Kidney (tissue), 14 donors: ENCODE results near the gene TMEM181. TPM values are rescaled to one million over a fixed set of nuclear protein-coding genes. Genes with fewer than 3 reads are reported as not detected.

Source experiments
- DNase-seq, 5 donors: peaks; one replicate each; pipeline ENCODE4 v3.0.0-alpha.2; 2013 to 2020
- FAIRE-seq: peaks from 2 replicates; lab custom pipeline; 2012; peaks lifted over from hg19 to GRCh38; lab: Jason Lieb, UNC
- H3K27ac ChIP-seq, 2 donors: one replicate each; pipeline ENCODE4 v1.7.0; 2013; ENCODE audit warnings: low read depth in 2 of 2, low read length in 2 of 2, inconsistent platforms in 1 of 2
- H3K27me3 ChIP-seq: one replicate; pipeline ENCODE4 v1.7.1; 2013; ENCODE audit warnings: low read length, inconsistent platforms; ENCODE audit not compliant: control insufficient read depth, insufficient read depth
- H3K36me3 ChIP-seq, 3 donors: one replicate each; pipeline versions ENCODE4 v1.7.0 to v1.7.1; 2013; ENCODE audit warnings: low read length in 3 of 3, control low read depth in 1 of 3, inconsistent platforms in 1 of 3; ENCODE audit not compliant: insufficient read depth in 3 of 3, control insufficient read depth in 2 of 3
- H3K4me1 ChIP-seq, 3 donors: one replicate each; pipeline versions ENCODE4 v1.7.0 to v1.7.1; 2013; ENCODE audit warnings: low read length in 3 of 3, inconsistent platforms in 1 of 3, low read depth in 1 of 3; ENCODE audit not compliant: control insufficient read depth in 2 of 3, insufficient read depth in 2 of 3
- H3K4me3 ChIP-seq, 3 donors: one replicate each; pipeline versions ENCODE4 v1.7.0 to v1.8.1; 2013; ENCODE audit warnings: low read length in 3 of 3, control low read depth in 1 of 3, inconsistent platforms in 1 of 3
- H3K9ac ChIP-seq, 3 donors: one replicate each; pipeline versions ENCODE4 v1.7.0 to v1.7.1; 2013; ENCODE audit warnings: low read length in 3 of 3, control low read depth in 1 of 3, inconsistent platforms in 1 of 3
- H3K9me3 ChIP-seq, 3 donors: one replicate each; pipeline versions ENCODE4 v1.7.0 to v1.7.1; 2013; ENCODE audit warnings: low read length in 3 of 3, control low read depth in 1 of 3, inconsistent platforms in 1 of 3; ENCODE audit not compliant: control insufficient read depth in 2 of 3, insufficient read depth in 1 of 3
- intact Hi-C: fragments of 100-400 bp; cut with DNase I; formaldehyde crosslinking; loops from one replicate; pipeline ENCODE4 v1.11.1; 2022
- polyA plus RNA-seq: library from polyadenylated mRNA; stranded (reverse); fragments of 350-450 nt; fragmentation: Illumina TruSeq; extraction: RNeasy Lipid Tissue Mini Kit (QIAGEN cat#74804); gene quantifications from one replicate; pipeline ENCODE4 v1.2.3, GENCODE V29; 2014; ENCODE audit warnings: low read depth, low replicate concordance; ENCODE audit not compliant: insufficient read depth
- total RNA-seq: library from RNA; stranded (reverse); fragmentation: NEBNext Ultra II Directional; extraction: Animal tissue kit (Norgen Biotek cat#: 25700); gene quantifications from one replicate; pipeline ENCODE4 v1.2.1, GENCODE V29; 2021
- TF ChIP-seq, protein P1 (sequence below): IDR thresholded peaks from 3 replicates; pipeline ENCODE4 v1.5.1; 2012; ENCODE audit warnings: mild to moderate bottlenecking, moderate library complexity, borderline replicate concordance; ENCODE audit not compliant: insufficient read depth; ENCODE audit errors: extremely low read depth
- donor health status: control.
- donor health status: control.
- donor health status: control.
- donor health status: control.
- donor health status: control.
- donor health status: DM: yes; HTN: yes; CAD: no.
- donor health status: Normal renal cell carcinoma (clear cell type).

The TMEM181 gene
- total and polyA plus RNA-seq, 2 donors from 2014 or later = 6.9 to 19.9 TPM

DNA sequence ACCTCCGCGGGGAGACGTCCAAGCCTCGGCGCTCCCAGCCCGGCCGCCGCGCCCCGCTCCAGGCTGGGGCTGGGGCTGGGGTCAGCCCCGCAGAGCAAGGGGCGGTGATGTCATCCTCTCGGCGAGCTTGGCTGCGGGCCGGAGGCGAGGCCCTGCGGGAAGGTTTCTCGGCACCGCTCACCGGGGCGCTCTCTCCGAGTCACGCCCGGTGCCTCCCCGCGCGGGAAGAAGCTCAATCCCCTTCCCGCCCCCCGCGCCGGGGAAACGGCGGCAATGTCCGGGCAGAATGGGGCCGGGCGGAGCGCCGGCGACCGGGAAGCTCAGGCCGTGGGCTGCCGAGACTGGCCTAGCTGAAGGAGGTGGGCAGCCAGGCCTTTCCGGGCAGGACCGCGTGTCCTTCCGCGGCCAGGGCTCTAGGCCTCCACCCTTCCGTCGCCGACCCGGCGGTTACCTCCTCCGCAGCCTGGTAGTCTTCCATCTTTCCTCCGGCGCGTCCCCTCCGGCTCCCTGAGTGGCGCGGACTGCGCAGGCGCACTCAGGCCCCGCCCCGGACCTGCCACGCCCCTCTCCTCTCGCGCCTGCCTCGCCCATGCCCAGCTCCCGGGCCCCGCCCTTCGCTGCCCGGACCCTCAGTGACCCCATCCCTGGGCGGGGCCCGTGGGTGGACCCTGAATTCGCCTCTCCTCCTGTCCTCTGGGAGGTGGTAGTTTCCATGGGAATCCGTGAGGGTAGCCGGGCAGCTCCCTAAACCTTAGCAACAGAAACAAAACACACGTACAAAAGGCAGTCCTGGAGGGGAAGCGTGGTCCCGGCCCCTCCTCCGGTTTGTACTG lies 84.6 kb downstream of the TMEM181 start, which contains the start of gene DYNLT1:
Gene DYNLT1 (minus strand): TSS at position 513 of the 833 bp plus-strand sequence. CDS start 35 bp downstream, at position 478.
- peaks cover 0 to 26% (median 18%) of the 10 kb centered on the region in 3 donors for H3K4me1 ChIP-seq
- peak; percentile 96 to 98 (median 98) for DNase-seq
- intact Hi-C loops = no loop called here

DNA sequence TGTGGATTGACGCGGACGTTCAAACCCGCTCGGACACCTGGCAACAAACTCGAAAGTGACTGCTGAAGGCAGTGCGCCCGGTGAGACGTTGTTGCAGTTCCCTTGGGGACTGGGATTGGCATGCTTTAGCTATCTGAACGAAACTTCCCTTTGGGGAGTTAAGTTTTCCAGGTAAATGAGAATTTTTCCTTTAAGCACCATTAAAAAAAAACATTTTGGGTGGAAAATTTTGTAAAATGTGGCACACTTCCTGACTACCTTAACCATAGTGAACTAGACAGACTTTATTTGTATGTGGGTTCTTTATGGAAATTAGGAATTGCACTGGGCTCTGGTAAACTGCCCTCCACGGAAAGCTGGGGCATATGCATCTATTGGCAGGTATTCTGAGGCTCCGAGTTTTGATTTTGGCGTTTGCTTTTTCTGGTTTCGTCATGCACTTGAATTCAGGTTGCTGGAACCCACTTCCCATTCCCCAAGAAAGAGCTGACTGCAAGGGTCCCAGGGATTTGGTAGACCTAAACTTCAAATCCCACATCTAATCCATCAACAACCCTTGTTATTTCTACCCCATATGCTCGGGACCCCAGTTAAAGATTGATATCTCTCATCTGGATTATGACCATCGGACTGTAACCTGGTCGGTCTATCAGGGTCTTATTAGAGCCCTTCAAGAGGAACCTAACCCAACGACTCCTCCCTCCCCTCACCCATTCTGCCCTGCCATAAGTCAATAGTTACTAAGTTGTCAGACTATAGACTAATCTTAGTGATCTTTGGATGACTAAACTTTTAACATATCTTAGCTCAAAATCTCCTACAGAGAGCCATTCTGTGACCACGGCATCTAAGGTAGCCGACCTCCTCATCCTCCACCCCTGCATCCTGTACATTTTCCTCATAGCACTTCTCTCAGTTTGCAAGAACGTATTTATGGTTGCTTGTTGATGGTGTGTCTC lies 85.5 kb downstream of the TMEM181 start:
- H3K27me3 ChIP-seq = no peaks in the 10 kb centered on the region
- intact Hi-C loops = no loop called here
- peaks cover 0 to 24% (median 18%) of the 10 kb centered on the region in 3 donors for H3K4me1 ChIP-seq
- peak overlapping the region; percentile 94 to 97 for H3K27ac ChIP-seq
- peaks cover 0 to 4% (median 0%) of the 10 kb centered on the region in 3 donors for H3K36me3 ChIP-seq
- H3K4me3 ChIP-seq = peak overlapping the region; percentile 68 to 86 (median 76)
- TF ChIP-seq, protein P1, sequence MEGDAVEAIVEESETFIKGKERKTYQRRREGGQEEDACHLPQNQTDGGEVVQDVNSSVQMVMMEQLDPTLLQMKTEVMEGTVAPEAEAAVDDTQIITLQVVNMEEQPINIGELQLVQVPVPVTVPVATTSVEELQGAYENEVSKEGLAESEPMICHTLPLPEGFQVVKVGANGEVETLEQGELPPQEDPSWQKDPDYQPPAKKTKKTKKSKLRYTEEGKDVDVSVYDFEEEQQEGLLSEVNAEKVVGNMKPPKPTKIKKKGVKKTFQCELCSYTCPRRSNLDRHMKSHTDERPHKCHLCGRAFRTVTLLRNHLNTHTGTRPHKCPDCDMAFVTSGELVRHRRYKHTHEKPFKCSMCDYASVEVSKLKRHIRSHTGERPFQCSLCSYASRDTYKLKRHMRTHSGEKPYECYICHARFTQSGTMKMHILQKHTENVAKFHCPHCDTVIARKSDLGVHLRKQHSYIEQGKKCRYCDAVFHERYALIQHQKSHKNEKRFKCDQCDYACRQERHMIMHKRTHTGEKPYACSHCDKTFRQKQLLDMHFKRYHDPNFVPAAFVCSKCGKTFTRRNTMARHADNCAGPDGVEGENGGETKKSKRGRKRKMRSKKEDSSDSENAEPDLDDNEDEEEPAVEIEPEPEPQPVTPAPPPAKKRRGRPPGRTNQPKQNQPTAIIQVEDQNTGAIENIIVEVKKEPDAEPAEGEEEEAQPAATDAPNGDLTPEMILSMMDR = no peak
- FAIRE-seq (no peak), DNase-seq (peak in 2 of 5 donors; percentile 7 to 43)
- no peaks in the 10 kb centered on the region for H3K9me3 ChIP-seq
- H3K9ac ChIP-seq = peak overlapping the region in 2 of 3 donors; percentile 74 to 90

More for the DNA sequence above, 84.6 kb downstream of the TMEM181 start, which contains the start of gene DYNLT1:
- Histone ChIP-seq H3K36me3 (peaks cover 0 to 4% (median 0%) of the 10 kb centered on the region in 3 donors), H3K27me3 (no peaks in the 10 kb centered on the region), H3K4me3 (peak within 1 kb of the TSS; percentile 76 to 86 (median 84)), H3K9me3 (no peaks in the 10 kb centered on the region), H3K27ac (peak within 1 kb of the TSS; percentile 94 to 97), H3K9ac (peak within 1 kb of the TSS; percentile 82 to 90 (median 86))
- FAIRE-seq = no peak
- TF ChIP-seq, protein P1 = no peak

DNA sequence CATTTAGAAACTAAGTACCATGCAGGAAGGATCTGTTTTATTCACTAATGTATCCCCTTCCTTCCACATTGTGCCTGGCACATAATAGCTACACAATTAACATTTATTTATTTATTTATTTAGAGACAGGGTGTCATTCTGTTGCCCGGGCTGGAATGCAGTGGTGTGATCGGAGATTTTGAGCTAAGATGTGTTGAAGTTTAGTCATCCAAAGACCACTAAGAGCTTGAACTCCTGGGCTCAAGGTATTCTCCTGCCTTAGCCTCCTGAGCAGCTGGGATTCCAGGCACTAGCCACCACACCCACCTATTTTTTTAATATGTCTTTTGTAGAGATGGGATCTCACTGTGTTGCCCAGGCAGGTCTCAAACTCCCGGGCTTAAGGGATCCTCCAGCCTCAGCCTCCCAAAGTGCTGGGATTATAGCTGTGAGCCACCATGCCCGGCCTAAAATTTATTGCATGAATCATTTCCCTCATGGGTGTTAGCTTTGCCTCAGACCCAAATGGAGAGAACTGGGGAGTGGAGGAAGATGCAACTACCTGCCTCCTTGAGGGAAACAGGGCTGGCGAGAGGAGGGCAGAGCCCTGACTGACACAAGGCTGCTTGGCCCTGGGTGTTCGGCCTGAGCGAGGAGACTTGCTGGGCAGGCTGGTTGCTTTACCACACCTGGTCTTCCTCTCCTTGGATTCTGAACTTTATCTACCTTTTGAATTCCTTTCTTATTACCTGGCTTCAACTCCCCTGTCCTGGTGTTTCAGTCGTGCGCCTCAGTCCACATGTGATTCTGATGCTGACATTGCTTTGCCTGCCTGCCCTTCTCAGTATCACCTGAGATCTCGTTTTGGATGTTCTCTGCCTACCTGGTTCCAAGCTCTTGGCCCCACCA lies 86.4 kb downstream of the TMEM181 start:
- no peak overlapping the region for H3K9ac ChIP-seq
- intact Hi-C loops = no loop called here
- peaks cover 0 to 24% (median 14%) of the 10 kb centered on the region in 3 donors for H3K4me1 ChIP-seq
- DNase-seq (peak in 2 of 5 donors; percentile 36 to 59), FAIRE-seq (no peak)
- peak overlapping the region in 1 of 2 donors; percentile 27 for H3K27ac ChIP-seq
- no peaks in the 10 kb centered on the region for H3K36me3 ChIP-seq
- no peaks in the 10 kb centered on the region for H3K9me3 ChIP-seq
- TF ChIP-seq, protein P1 = no peak
- no peaks in the 10 kb centered on the region for H3K27me3 ChIP-seq
- no peak overlapping the region for H3K4me3 ChIP-seq
